Caco-2 (cell line): ENCODE measurements around the gene WIF1. TPM values are rescaled to one million over a fixed set of nuclear protein-coding genes. Genes with fewer than 3 reads are reported as not detected.

Experiments used
- BruUV-seq: library from RNA; stranded (reverse); fragments of 400-500 nt; replicated peaks from 2 replicates; lab custom pipeline; 2021; lab: Mats Ljungman, UMichigan
- CTCF ChIA-PET: fragments of 300-600 bp; sonication (Branson Sonifier 250); formaldehyde crosslinking; loops from one replicate; lab custom pipeline; 2022; ENCODE audit warnings: antibody characterized with exemption; lab: Charles Lee
- POLR2A ChIA-PET: fragments of 300-600 bp; sonication (Branson Sonifier 250); formaldehyde crosslinking; loops from one replicate; lab custom pipeline; 2022; ENCODE audit warnings: antibody characterized with exemption; lab: Charles Lee
- DNase-seq, 2 experiments: peaks; one replicate each; pipeline versions ENCODE4 v3.0.0 to v3.0.0-alpha.2; 2020 to 2022
- H3K27me3 ChIP-seq: replicated peaks from 2 replicates; pipeline ENCODE4 v1.6.0; 2011; ENCODE audit warnings: low read length; ENCODE audit not compliant: control insufficient read depth, insufficient read depth
- H3K36me3 ChIP-seq: 2 replicates; pipeline ENCODE4 v1.5.1; 2011; ENCODE audit warnings: low read length; ENCODE audit not compliant: control insufficient read depth, insufficient read depth
- H3K4me1 ChIP-seq: fragments of 250-450 bp; sonication (Bioruptor Pico); 2 replicates; pipeline ENCODE4 v1.5.1; 2020; ENCODE audit warnings: mild to moderate bottlenecking
- H3K4me3 ChIP-seq: 2 replicates; pipeline ENCODE4 v1.5.1; 2011; ENCODE audit warnings: low read depth, mild to moderate bottlenecking, control low read depth, low read length
- H3K9me3 ChIP-seq: fragments of 250-450 bp; sonication (Bioruptor Pico); 2 replicates; pipeline ENCODE4 v1.5.1; 2020; ENCODE audit warnings: mild to moderate bottlenecking, moderate library complexity
- H3K27ac Mint-ChIP-seq: one replicate; pipeline ENCODE4 v1.8.0; 2022; ENCODE audit warnings: mixed read lengths; ENCODE audit not compliant: unreplicated experiment
- H3K27me3 Mint-ChIP-seq: one replicate; pipeline ENCODE4 v1.8.0; 2022; ENCODE audit warnings: mixed read lengths; ENCODE audit not compliant: insufficient read depth, unreplicated experiment
- H3K36me3 Mint-ChIP-seq: one replicate; pipeline ENCODE4 v1.8.0; 2022; ENCODE audit warnings: mild to moderate bottlenecking, mixed read lengths; ENCODE audit not compliant: insufficient read depth, unreplicated experiment
- H3K4me1 Mint-ChIP-seq: one replicate; pipeline ENCODE4 v1.8.0; 2022; ENCODE audit warnings: low read depth, mixed read lengths; ENCODE audit not compliant: unreplicated experiment
- H3K4me3 Mint-ChIP-seq: one replicate; pipeline ENCODE4 v1.8.0; 2022; ENCODE audit warnings: mild to moderate bottlenecking, moderate library complexity, mixed read lengths; ENCODE audit not compliant: unreplicated experiment
- H3K9me3 Mint-ChIP-seq: one replicate; pipeline ENCODE4 v1.8.0; 2022; ENCODE audit warnings: mixed read lengths; ENCODE audit not compliant: unreplicated experiment
- intact Hi-C: fragments of 100-400 bp; cut with micrococcal nuclease; formaldehyde crosslinking; loops from one replicate; pipeline ENCODE4 v1.10.0; 2022; ENCODE audit not compliant: unreplicated experiment
- total RNA-seq: library from RNA; stranded (reverse); gene quantifications from 2 replicates; pipeline ENCODE4 v1.2.3, GENCODE V29; 2022
- TF ChIP-seq, protein P1 (sequence below), 2 experiments: fragments of 200-600 bp in 1 of 2; IDR thresholded peaks; 1 replicate in 1 of 2; 2 replicates in 1 of 2; pipeline versions ENCODE4 v1.5.1 to v1.8.0; 2011 to 2022; ENCODE audit warnings: antibody characterized with exemption in 1 of 2, control low read depth in 1 of 2, inconsistent platforms in 1 of 2, low read depth in 1 of 2, low read length in 1 of 2, mild to moderate bottlenecking in 1 of 2, moderate library complexity in 1 of 2; ENCODE audit not compliant: insufficient read depth in 1 of 2, severe bottlenecking in 1 of 2, unreplicated experiment in 1 of 2

Gene WIF1
- total RNA-seq, 1 experiment from 2014 or later, result not detected

GRCh38 chr12:65139389-65139788 is 18.3 kb upstream of the WIF1 start:
- Mint-ChIP-seq H3K36me3 (peaks cover 5% of the 10 kb centered on the region), H3K27me3 (peaks cover 20% of the 10 kb centered on the region), H3K9me3 (peaks cover 10% of the 10 kb centered on the region), H3K4me1 (no peaks in the 10 kb centered on the region), H3K27ac (no peak overlapping the region), H3K4me3 (no peak overlapping the region)
- no TSS peak for BruUV-seq
- ChIA-PET POLR2A (no interaction called here), CTCF (no interaction called here)
- H3K27me3 ChIP-seq, result no peaks in the 10 kb centered on the region
- DNase-seq, result no peak
- H3K4me1 ChIP-seq, result no peaks in the 10 kb centered on the region
- intact Hi-C loops, result no loop called here
- H3K9me3 ChIP-seq, result peaks cover 6% of the 10 kb centered on the region; the same call in 1 of the 2 replicates
- no peaks in the 10 kb centered on the region for H3K36me3 ChIP-seq
- TF ChIP-seq, protein P1, sequence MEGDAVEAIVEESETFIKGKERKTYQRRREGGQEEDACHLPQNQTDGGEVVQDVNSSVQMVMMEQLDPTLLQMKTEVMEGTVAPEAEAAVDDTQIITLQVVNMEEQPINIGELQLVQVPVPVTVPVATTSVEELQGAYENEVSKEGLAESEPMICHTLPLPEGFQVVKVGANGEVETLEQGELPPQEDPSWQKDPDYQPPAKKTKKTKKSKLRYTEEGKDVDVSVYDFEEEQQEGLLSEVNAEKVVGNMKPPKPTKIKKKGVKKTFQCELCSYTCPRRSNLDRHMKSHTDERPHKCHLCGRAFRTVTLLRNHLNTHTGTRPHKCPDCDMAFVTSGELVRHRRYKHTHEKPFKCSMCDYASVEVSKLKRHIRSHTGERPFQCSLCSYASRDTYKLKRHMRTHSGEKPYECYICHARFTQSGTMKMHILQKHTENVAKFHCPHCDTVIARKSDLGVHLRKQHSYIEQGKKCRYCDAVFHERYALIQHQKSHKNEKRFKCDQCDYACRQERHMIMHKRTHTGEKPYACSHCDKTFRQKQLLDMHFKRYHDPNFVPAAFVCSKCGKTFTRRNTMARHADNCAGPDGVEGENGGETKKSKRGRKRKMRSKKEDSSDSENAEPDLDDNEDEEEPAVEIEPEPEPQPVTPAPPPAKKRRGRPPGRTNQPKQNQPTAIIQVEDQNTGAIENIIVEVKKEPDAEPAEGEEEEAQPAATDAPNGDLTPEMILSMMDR (IDR thresholded peaks at IDR 0.05; ENCODE audit: insufficient read depth in 1 of 2, low read depth in 1 of 2, low read length in 1 of 2, severe bottlenecking in 1 of 2, unreplicated experiment in 1 of 2), result no peak
- H3K4me3 ChIP-seq, result no peak overlapping the region

DNA sequence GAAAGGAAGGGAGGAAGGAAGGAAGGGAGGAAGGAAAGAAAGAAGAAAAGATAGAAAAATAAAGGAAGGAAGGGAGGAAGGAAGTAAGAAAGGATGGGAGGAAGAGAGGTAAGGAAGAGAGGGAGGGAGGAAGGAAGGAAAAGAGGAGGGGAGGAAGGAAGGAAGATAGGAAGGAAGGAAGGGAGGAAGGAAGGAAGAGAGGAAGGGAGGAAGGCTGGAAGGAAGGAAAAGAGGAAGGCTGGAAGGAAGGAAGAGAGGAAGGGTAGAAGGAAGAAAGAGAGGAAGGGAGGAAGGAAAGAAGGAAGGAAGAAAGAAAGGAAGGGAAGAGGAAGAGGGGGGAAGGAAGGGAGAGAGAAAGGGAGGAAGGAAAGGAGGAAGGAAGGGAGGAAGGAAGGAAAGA is 12.8 kb upstream of the WIF1 start:
- H3K27me3 Mint-ChIP-seq, result peaks cover 13% of the 10 kb centered on the region
- no peak overlapping the region for H3K4me3 Mint-ChIP-seq
- Histone ChIP-seq H3K27me3 (no peaks in the 10 kb centered on the region), H3K4me3 (no peak overlapping the region), H3K4me1 (no peaks in the 10 kb centered on the region), H3K36me3 (no peaks in the 10 kb centered on the region), H3K9me3 (peaks cover 6% of the 10 kb centered on the region; the same call in 1 of the 2 replicates)
- TF ChIP-seq, protein P1 (IDR thresholded peaks at IDR 0.05; ENCODE audit: insufficient read depth in 1 of 2, low read depth in 1 of 2, low read length in 1 of 2, severe bottlenecking in 1 of 2, unreplicated experiment in 1 of 2), result no peak
- ChIA-PET POLR2A (no interaction called here), CTCF (no interaction called here)
- intact Hi-C loops, result no loop called here
- H3K27ac Mint-ChIP-seq, result no peak overlapping the region
- no TSS peak for BruUV-seq
- DNase-seq, result no peak
- no peaks in the 10 kb centered on the region for H3K4me1 Mint-ChIP-seq
- H3K9me3 Mint-ChIP-seq, result peaks cover 10% of the 10 kb centered on the region
- peaks cover 5% of the 10 kb centered on the region for H3K36me3 Mint-ChIP-seq

DNA sequence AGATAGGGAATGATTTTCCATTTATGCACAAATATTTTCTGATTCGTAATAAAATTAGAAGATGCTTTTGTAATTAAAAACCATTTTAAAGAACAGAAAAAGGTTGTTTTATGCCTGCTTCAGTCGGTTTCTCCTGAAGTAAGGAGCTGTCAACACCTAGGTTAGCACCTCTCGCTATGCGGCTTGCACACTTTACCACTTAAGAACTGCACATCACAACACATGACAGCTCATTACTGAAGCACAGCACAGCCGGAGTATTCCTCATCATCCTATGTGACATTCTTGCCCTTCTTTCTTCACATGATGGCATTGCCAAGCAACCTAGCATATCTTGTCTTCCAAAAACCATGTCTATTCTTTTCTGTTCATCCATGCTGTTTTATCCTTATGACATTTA is 5.4 kb upstream of the WIF1 start:
- H3K9me3 ChIP-seq, result no peaks in the 10 kb centered on the region
- H3K36me3 Mint-ChIP-seq, result no peaks in the 10 kb centered on the region
- CTCF ChIA-PET, result interaction anchor here (2.6 kb wide), 1 partner anchor 236 kb away, joined by 7 read pairs; no protein-coding TSS in a partner anchor
- intact Hi-C loops, result no loop called here
- no peak for DNase-seq
- TF ChIP-seq, protein P1 (IDR thresholded peaks at IDR 0.05; ENCODE audit: insufficient read depth in 1 of 2, low read depth in 1 of 2, low read length in 1 of 2, severe bottlenecking in 1 of 2, unreplicated experiment in 1 of 2), result no peak
- no peak overlapping the region for H3K4me3 Mint-ChIP-seq
- no peaks in the 10 kb centered on the region for H3K36me3 ChIP-seq
- H3K4me1 Mint-ChIP-seq, result no peaks in the 10 kb centered on the region
- H3K27me3 Mint-ChIP-seq, result no peaks in the 10 kb centered on the region
- H3K4me3 ChIP-seq, result no peak overlapping the region
- no peaks in the 10 kb centered on the region for H3K27me3 ChIP-seq
- no TSS peak for BruUV-seq
- POLR2A ChIA-PET, result no interaction called here
- no peak overlapping the region for H3K27ac Mint-ChIP-seq
- no peaks in the 10 kb centered on the region for H3K9me3 Mint-ChIP-seq
- no peaks in the 10 kb centered on the region for H3K4me1 ChIP-seq
